GM23338 (cell line): Measurements from ENCODE around the gene TPK1. TPM values are rescaled to one million over a fixed set of nuclear protein-coding genes. Genes with fewer than 3 reads are reported as not detected.
A peak's percentile ranks its signal among the peaks of the same experiment; 100 is the strongest.

Source experiments
- ATAC-seq: fragments of 200-7000 bp; cut with Tn5 transposase; 3 replicates; pipeline ENCODE4 v1.9.1; 2020
- DNase-seq: peaks from one replicate; pipeline ENCODE4 v3.0.0-alpha.2; 2015; ENCODE audit warnings: low spot score
- H2AFZ ChIP-seq: fragments of 200-600 bp; sonication (generic); 2 replicates; pipeline ENCODE4 v1.8.0; 2016; ENCODE audit warnings: antibody characterized with exemption, mild to moderate bottlenecking, moderate library complexity
- H3F3A ChIP-seq: fragments of 200-600 bp; sonication (generic); replicated peaks from 2 replicates; pipeline ENCODE4 v1.8.0; 2017; ENCODE audit warnings: antibody characterized with exemption, mixed run types, low read depth
- H3K27ac ChIP-seq: fragments of 200-600 bp; sonication (generic); 2 replicates; pipeline ENCODE4 v1.6.1; 2016; ENCODE audit warnings: low read depth
- H3K27me3 ChIP-seq: fragments of 200-600 bp; sonication (generic); 2 replicates; pipeline ENCODE4 v1.8.0; 2016; ENCODE audit warnings: mild to moderate bottlenecking, mixed run types, moderate library complexity; ENCODE audit not compliant: insufficient read depth
- H3K36me3 ChIP-seq: fragments of 200-600 bp; sonication (generic); 2 replicates; pipeline ENCODE4 v1.8.0; 2016; ENCODE audit warnings: mild to moderate bottlenecking; ENCODE audit not compliant: insufficient read depth
- H3K4me1 ChIP-seq: fragments of 200-600 bp; sonication (generic); 2 replicates; pipeline ENCODE4 v1.8.0; 2016; ENCODE audit warnings: mild to moderate bottlenecking, moderate library complexity; ENCODE audit not compliant: insufficient read depth
- H3K4me2 ChIP-seq: fragments of 200-600 bp; sonication (generic); 2 replicates; pipeline ENCODE4 v1.7.1; 2017; ENCODE audit warnings: mixed run types
- H3K4me3 ChIP-seq: fragments of 200-600 bp; sonication (generic); 2 replicates; pipeline ENCODE4 v1.6.1; 2016; ENCODE audit warnings: mixed run types
- H3K79me2 ChIP-seq: fragments of 200-600 bp; sonication (generic); replicated peaks from 2 replicates; pipeline ENCODE4 v1.8.0; 2017; ENCODE audit warnings: mild to moderate bottlenecking; ENCODE audit not compliant: insufficient read depth
- H3K9me2 ChIP-seq: fragments of 200-600 bp; sonication (generic); 2 replicates; pipeline ENCODE4 v1.8.0; 2017; ENCODE audit not compliant: insufficient read depth
- H4K20me1 ChIP-seq: fragments of 200-600 bp; sonication (generic); replicated peaks from 2 replicates; pipeline ENCODE4 v1.8.0; 2017; ENCODE audit warnings: mild to moderate bottlenecking; ENCODE audit not compliant: insufficient read depth
- H3K27ac Mint-ChIP-seq: 2 replicates; pipeline ENCODE4 v1.8.0; 2020; ENCODE audit warnings: inconsistent platforms, mild to moderate bottlenecking, moderate library complexity, mixed read lengths
- H3K27me3 Mint-ChIP-seq: 3 replicates; pipeline ENCODE4 v1.8.0; 2022; ENCODE audit warnings: low read depth, mild to moderate bottlenecking, moderate library complexity, mixed read lengths, inconsistent platforms; ENCODE audit not compliant: insufficient read depth, poor library complexity
- H3K36me3 Mint-ChIP-seq: 3 replicates; pipeline ENCODE4 v1.8.0; 2021; ENCODE audit warnings: low read depth, mild to moderate bottlenecking, inconsistent platforms, moderate library complexity, mixed read lengths
- H3K4me1 Mint-ChIP-seq: 3 replicates; pipeline ENCODE4 v1.8.0; 2020; ENCODE audit warnings: mild to moderate bottlenecking, inconsistent platforms, mixed read lengths
- H3K4me3 Mint-ChIP-seq: 3 replicates; pipeline ENCODE4 v1.8.0; 2021; ENCODE audit warnings: moderate library complexity, mild to moderate bottlenecking, inconsistent platforms, mixed read lengths
- H3K9me3 Mint-ChIP-seq: 3 replicates; pipeline ENCODE4 v1.8.0; 2020; ENCODE audit warnings: moderate library complexity, mild to moderate bottlenecking, inconsistent platforms, mixed read lengths
- CREB1 ChIP-seq: fragments of 250-450 bp; sonication (Bioruptor Pico); IDR thresholded peaks from 2 replicates; pipeline ENCODE4 v1.5.0; 2020; ENCODE audit warnings: low read depth, mild to moderate bottlenecking, moderate library complexity
- ETS1 ChIP-seq: IDR thresholded peaks from 2 replicates; pipeline ENCODE4 v1.6.1; 2016; ENCODE audit warnings: antibody characterized with exemption
- EZH2 ChIP-seq: fragments of 200-600 bp; sonication (generic); IDR thresholded peaks from one replicate; pipeline ENCODE4 v1.8.0; 2017; ENCODE audit warnings: antibody characterized with exemption, mild to moderate bottlenecking, low read depth; ENCODE audit not compliant: unreplicated experiment
- JUNB ChIP-seq: IDR thresholded peaks from one replicate; pipeline ENCODE4 v1.6.1; 2016; ENCODE audit warnings: antibody characterized with exemption; ENCODE audit not compliant: unreplicated experiment
- NANOG ChIP-seq: IDR thresholded peaks from 2 replicates; pipeline ENCODE4 v1.6.1; 2016; ENCODE audit warnings: antibody characterized with exemption, borderline replicate concordance
- STAT1 ChIP-seq: IDR thresholded peaks from one replicate; pipeline ENCODE4 v1.6.1; 2016; ENCODE audit warnings: antibody characterized with exemption; ENCODE audit not compliant: unreplicated experiment
- ZNF114 ChIP-seq: fragments of 250-450 bp; sonication (Bioruptor Pico); IDR thresholded peaks from 2 replicates; pipeline ENCODE4 v1.5.0; 2020; ENCODE audit warnings: mild to moderate bottlenecking, moderate library complexity
- ZNF331 ChIP-seq: fragments of 250-450 bp; sonication (Bioruptor Pico); IDR thresholded peaks from 2 replicates; pipeline ENCODE4 v1.5.0; 2020; ENCODE audit warnings: low read depth, mild to moderate bottlenecking, moderate library complexity
- ZNF462 ChIP-seq: fragments of 250-450 bp; sonication (Bioruptor Pico); IDR thresholded peaks from 2 replicates; pipeline ENCODE4 v1.5.0; 2020; ENCODE audit warnings: mild to moderate bottlenecking, moderate library complexity
- polyA plus RNA-seq: library from polyadenylated mRNA; unstranded; fragments of >200 nt; fragmentation: Nextera tagmentation; extraction: Ambion mirVana; gene quantifications from 2 replicates; pipeline ENCODE4 v1.2.1, GENCODE V29; 2016
- total RNA-seq: library from RNA; depleted of rRNA; stranded (reverse); fragments of >200 nt; shearing (Covaris generic); gene quantifications from 2 replicates; pipeline ENCODE4 v1.2.3, GENCODE V29; 2014

The TPK1 gene
- total and polyA plus RNA-seq, 2 experiments from 2014 or later = 2.6 to 2.9 TPM

- Mint-ChIP-seq H3K27me3 (no peaks in the 10 kb centered on the region), H3K9me3 (no peaks in the 10 kb centered on the region), H3K4me1 (peaks cover 19% of the 10 kb centered on the region), H3K36me3 (no peaks in the 10 kb centered on the region), H3K4me3 (no peak overlapping the region), H3K27ac (no peak overlapping the region)
- H3K9me2 ChIP-seq = no peaks in the 10 kb centered on the region
- no peak overlapping the region for H2AFZ ChIP-seq
- no peak overlapping the region for H3K4me3 ChIP-seq
- H3K4me1 ChIP-seq = peaks cover 12% of the 10 kb centered on the region
- no peaks in the 10 kb centered on the region for H3K36me3 ChIP-seq
- H4K20me1 ChIP-seq = no peaks in the 10 kb centered on the region
- ATAC-seq (no peak), DNase-seq (no peak)
- no peak for TF ChIP-seq ZNF331 (CRISPR knock-in tag)
- H3K79me2 ChIP-seq = no peaks in the 10 kb centered on the region
- no peaks in the 10 kb centered on the region for H3K27me3 ChIP-seq
- H3K27ac ChIP-seq = no peak overlapping the region
- H3K4me2 ChIP-seq = no peak overlapping the region
- H3F3A ChIP-seq = no peaks in the 10 kb centered on the region
These were observed 50.3 kb downstream of the TPK1 start for GRCh38 chr7:144785521-144785920.

DNA sequence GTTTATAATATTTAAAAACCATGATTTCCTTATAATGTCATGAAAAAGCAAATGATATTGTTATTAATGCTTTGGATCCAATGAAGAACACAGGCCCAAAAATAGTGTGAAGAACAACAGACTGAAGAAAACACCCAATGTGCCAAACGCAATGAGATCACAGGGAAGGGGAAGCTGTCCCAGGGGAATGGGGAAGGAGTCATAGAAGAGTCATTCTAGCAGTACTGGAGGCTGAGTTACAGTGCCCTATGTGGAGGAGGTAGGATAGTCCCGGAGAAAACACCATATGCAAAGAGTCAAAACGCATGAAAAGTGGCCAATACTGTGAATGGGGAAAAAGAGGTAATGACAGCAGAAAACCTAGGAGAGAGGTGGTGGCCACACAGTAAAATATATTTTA is 50.9 kb downstream of the TPK1 start:
- Mint-ChIP-seq H3K4me1 (peaks cover 19% of the 10 kb centered on the region), H3K27me3 (no peaks in the 10 kb centered on the region), H3K36me3 (no peaks in the 10 kb centered on the region), H3K4me3 (no peak overlapping the region), H3K27ac (no peak overlapping the region), H3K9me3 (no peaks in the 10 kb centered on the region)
- DNase-seq = no peak
- Histone ChIP-seq H3K79me2 (no peaks in the 10 kb centered on the region), H3K4me1 (peaks cover 12% of the 10 kb centered on the region), H3K36me3 (no peaks in the 10 kb centered on the region), H3K4me3 (no peak overlapping the region), H3F3A (no peaks in the 10 kb centered on the region), H4K20me1 (no peaks in the 10 kb centered on the region), H3K27me3 (no peaks in the 10 kb centered on the region), H2AFZ (no peak overlapping the region), H3K4me2 (no peak overlapping the region), H3K27ac (no peak overlapping the region), H3K9me2 (no peaks in the 10 kb centered on the region)
- peak; percentile 36; the same call in 1 of the 3 replicates for ATAC-seq
- no peak for TF ChIP-seq NANOG
- TF ChIP-seq CREB1 (CRISPR knock-in tag) = no peak
- TF ChIP-seq EZH2 = no peak
- TF ChIP-seq JUNB = no peak
- TF ChIP-seq ETS1 = no peak
- no peak for TF ChIP-seq ZNF331 (CRISPR knock-in tag)
- TF ChIP-seq ZNF462 = no peak
- TF ChIP-seq STAT1 = no peak
- no peak for TF ChIP-seq ZNF114 (CRISPR knock-in tag)
